ENCODE results near the gene SSUH2.

The SSUH2 gene

GRCh38 chr3:8618950-8619349, 25.6 kb downstream of the SSUH2 start:
- in situ Hi-C loops (cut with MboI; ENCODE audit: low sequenced_read_pairs), result loop anchor here (25.0 kb wide), 1 partner anchor 182 kb away; no protein-coding TSS in a partner anchor

GRCh38 chr3:8617921-8618320, 26.7 kb downstream of the SSUH2 start:
- in situ Hi-C loops (cut with MboI; ENCODE audit: low sequenced_read_pairs), result loop anchor here (25.0 kb wide), 1 partner anchor 181 kb away; no protein-coding TSS in a partner anchor

- in situ Hi-C loops (cut with MboI; ENCODE audit: low sequenced_read_pairs), result loop anchor here (25.0 kb wide), 1 partner anchor 174 kb away; no protein-coding TSS in a partner anchor
Measured at GRCh38 chr3:8610951-8611350, 33.6 kb downstream of the SSUH2 start.

- in situ Hi-C loops (cut with MboI; ENCODE audit: low sequenced_read_pairs), result loop anchor here (25.0 kb wide), 1 partner anchor 172 kb away; no protein-coding TSS in a partner anchor
Measured at GRCh38 chr3:8608791-8609467, 35.7 kb downstream of the SSUH2 start.

GRCh38 chr3:8608041-8608790, 36.4 kb downstream of the SSUH2 start:
- in situ Hi-C loops (cut with MboI; ENCODE audit: low sequenced_read_pairs), result loop anchor here (25.0 kb wide), 1 partner anchor 171 kb away; no protein-coding TSS in a partner anchor

- in situ Hi-C loops (cut with MboI; ENCODE audit: low sequenced_read_pairs), result loop anchor here (25.0 kb wide), 1 partner anchor 170 kb away; no protein-coding TSS in a partner anchor
Measured at GRCh38 chr3:8607234-8608040, 37.2 kb downstream of the SSUH2 start.

- in situ Hi-C loops (cut with MboI; ENCODE audit: low sequenced_read_pairs), result loop anchor here (25.0 kb wide), 1 partner anchor 169 kb away; no protein-coding TSS in a partner anchor
Measured at GRCh38 chr3:8606701-8607231, 37.8 kb downstream of the SSUH2 start.

- in situ Hi-C loops (cut with MboI; ENCODE audit: low sequenced_read_pairs), result loop anchor here (25.0 kb wide), 1 partner anchor 168 kb away; no protein-coding TSS in a partner anchor
Measured at GRCh38 chr3:8604988-8605387, 39.6 kb downstream of the SSUH2 start.

- in situ Hi-C loops (cut with MboI; ENCODE audit: low sequenced_read_pairs), result loop anchor here (25.0 kb wide), 1 partner anchor 167 kb away; no protein-coding TSS in a partner anchor
Measured at GRCh38 chr3:8604006-8604405, 40.6 kb downstream of the SSUH2 start.

- in situ Hi-C loops (cut with MboI; ENCODE audit: low sequenced_read_pairs), result loop anchor here (25.0 kb wide), 1 partner anchor 166 kb away; no protein-coding TSS in a partner anchor
Measured at GRCh38 chr3:8603115-8603710, 41.4 kb downstream of the SSUH2 start.

GRCh38 chr3:8600457-8600856, 44.1 kb downstream of the SSUH2 start:
- in situ Hi-C loops (cut with MboI; ENCODE audit: low sequenced_read_pairs), result loop anchor here (25.0 kb wide), 1 partner anchor 163 kb away; no protein-coding TSS in a partner anchor

GRCh38 chr3:8599146-8599545, 45.5 kb downstream of the SSUH2 start:
- in situ Hi-C loops (cut with MboI; ENCODE audit: low sequenced_read_pairs), result no loop called here

GRCh38 chr3:8597219-8597853, 47.3 kb downstream of the SSUH2 start:
- in situ Hi-C loops (cut with MboI; ENCODE audit: low sequenced_read_pairs), result no loop called here

- in situ Hi-C loops (cut with MboI; ENCODE audit: low sequenced_read_pairs), result no loop called here
Measured at GRCh38 chr3:8596321-8597218, 48.0 kb downstream of the SSUH2 start.

GRCh38 chr3:8595695-8596115, 48.9 kb downstream of the SSUH2 start:
- in situ Hi-C loops (cut with MboI; ENCODE audit: low sequenced_read_pairs), result no loop called here

- in situ Hi-C loops (cut with MboI; ENCODE audit: low sequenced_read_pairs), result no loop called here
Measured at GRCh38 chr3:8595252-8595651, 49.3 kb downstream of the SSUH2 start.

- in situ Hi-C loops (cut with MboI; ENCODE audit: low sequenced_read_pairs), result no loop called here
Measured at GRCh38 chr3:8593021-8593827, 51.4 kb downstream of the SSUH2 start.
